Fibroblast of lung (primary cell): ENCODE measurements around the gene DIAPH3. TPM values are rescaled to one million over a fixed set of nuclear protein-coding genes. Genes with fewer than 3 reads are reported as not detected.
A peak's percentile ranks its signal among the peaks of the same experiment; 100 is the strongest.

Experiments used
- DNase-seq, 2 donors: peaks; one replicate each; pipeline versions ENCODE4 v3.0.0 to v3.0.0-alpha.2; 2010; ENCODE audit warnings: low read depth in 2 of 2
- H2AFZ ChIP-seq: 2 replicates; pipeline ENCODE4 v1.5.1; 2012; ENCODE audit warnings: low read length, control low read depth, inconsistent platforms
- H3K27ac ChIP-seq: 2 replicates; pipeline ENCODE4 v1.5.1; 2011; ENCODE audit warnings: low read length, control low read depth; ENCODE audit not compliant: insufficient read depth
- H3K27me3 ChIP-seq: 2 replicates; pipeline ENCODE4 v1.5.1; 2011; ENCODE audit warnings: mild to moderate bottlenecking, low read length; ENCODE audit not compliant: control insufficient read depth, insufficient read depth
- H3K36me3 ChIP-seq: 2 replicates; pipeline ENCODE4 v1.5.1; 2011; ENCODE audit warnings: low read length; ENCODE audit not compliant: control insufficient read depth, insufficient read depth
- H3K4me1 ChIP-seq: 2 replicates; pipeline ENCODE4 v1.5.1; 2011; ENCODE audit warnings: low read length; ENCODE audit not compliant: control insufficient read depth, insufficient read depth; ENCODE audit errors: extremely low read depth
- H3K4me2 ChIP-seq: 2 replicates; pipeline ENCODE4 v1.5.1; 2011; ENCODE audit warnings: low read length, control low read depth; ENCODE audit not compliant: insufficient read depth; ENCODE audit errors: extremely low read depth
- H3K4me3 ChIP-seq, 4 experiments: fragments of 200-600 bp in 1 of 4; sonication (generic) in 1 of 4; replicated peaks in 1 of 4; 2 replicates each; pipeline ENCODE4 v1.5.1; 2011 to 2016; ENCODE audit warnings: low read length in 4 of 4, low read depth in 3 of 4, mild to moderate bottlenecking in 3 of 4, control low read depth in 2 of 4, inconsistent platforms in 1 of 4, mixed read lengths in 1 of 4; ENCODE audit not compliant: insufficient read depth in 1 of 4; ENCODE audit errors: control extremely low read depth in 1 of 4
- H3K79me2 ChIP-seq: 2 replicates; pipeline ENCODE4 v1.5.1; 2012; ENCODE audit warnings: mild to moderate bottlenecking, low read length, inconsistent platforms; ENCODE audit not compliant: control insufficient read depth, insufficient read depth
- H3K9ac ChIP-seq: 2 replicates; pipeline ENCODE4 v1.5.1; 2011; ENCODE audit warnings: mild to moderate bottlenecking, low read length, control low read depth; ENCODE audit not compliant: insufficient read depth
- H3K9me3 ChIP-seq: 2 replicates; pipeline ENCODE4 v1.5.1; 2012; ENCODE audit warnings: low read depth, low read length; ENCODE audit not compliant: control insufficient read depth, insufficient read depth
- H4K20me1 ChIP-seq: 2 replicates; pipeline ENCODE4 v1.5.1; 2011; ENCODE audit warnings: low read length; ENCODE audit not compliant: control insufficient read depth, insufficient read depth; ENCODE audit errors: extremely low read depth
- CTCF ChIP-seq, 2 donors: IDR thresholded peaks in 1 of 2; conservative IDR thresholded peaks in 1 of 2; 1 replicate in 1 of 2; 2 replicates in 1 of 2; pipeline ENCODE4 v1.5.1; 2011 to 2012; ENCODE audit warnings: low read length in 2 of 2, control low read depth in 1 of 2, inconsistent platforms in 1 of 2, low read depth in 1 of 2, mild to moderate bottlenecking in 1 of 2
- EZH2 ChIP-seq: IDR thresholded peaks from 2 replicates; pipeline ENCODE4 v1.5.1; 2012; ENCODE audit warnings: low read length, control low read depth, mild to moderate bottlenecking; ENCODE audit errors: missing control alignments
- polyA plus RNA-seq, 2 donors: library from polyadenylated mRNA; depleted of rRNA in 1 of 2; stranded (reverse) in 1 of 2; unstranded in 1 of 2; fragments of >200 nt; gene quantifications; 2 replicates each; pipeline ENCODE4 v1.2.1, GENCODE V29; 2011 to 2012; ENCODE audit warnings: missing spikeins in 1 of 2
- total RNA-seq: library from RNA; depleted of rRNA; stranded (reverse); fragments of >200 nt; gene quantifications from 2 replicates; pipeline ENCODE4 v1.2.1, GENCODE V29; 2014

The DIAPH3 gene
- total and polyA plus RNA-seq, 2 donors (not counting 1 experiment from before 2014, with no cell fraction given): 5.9 to 10.9 TPM

GRCh38 chr13:60000976-60001375 lies 162.8 kb downstream of the DIAPH3 start:
- H3K4me3 ChIP-seq: no peak overlapping the region
- H3K9ac ChIP-seq: no peak overlapping the region
- no peak for TF ChIP-seq EZH2
- TF ChIP-seq CTCF (conservative IDR thresholded peaks at IDR 0.05 in 1 of 2, IDR thresholded peaks at IDR 0.05 in 1 of 2; ENCODE audit: low read depth in 1 of 2, low read length in 2 of 2): no peak
- no peaks in the 10 kb centered on the region for H3K27me3 ChIP-seq
- no peaks in the 10 kb centered on the region for H4K20me1 ChIP-seq
- no peaks in the 10 kb centered on the region for H3K4me1 ChIP-seq
- H3K27ac ChIP-seq: no peak overlapping the region
- H3K4me2 ChIP-seq: no peak overlapping the region
- no peak overlapping the region for H2AFZ ChIP-seq
- no peaks in the 10 kb centered on the region for H3K79me2 ChIP-seq
- H3K9me3 ChIP-seq: no peaks in the 10 kb centered on the region
- H3K36me3 ChIP-seq: no peaks in the 10 kb centered on the region
- no peak for DNase-seq

GRCh38 chr13:60000081-60000480 lies 163.6 kb downstream of the DIAPH3 start:
- no peaks in the 10 kb centered on the region for H3K4me1 ChIP-seq
- no peak overlapping the region for H3K4me2 ChIP-seq
- H3K36me3 ChIP-seq: no peaks in the 10 kb centered on the region
- no peaks in the 10 kb centered on the region for H3K9me3 ChIP-seq
- TF ChIP-seq EZH2: no peak
- no peak for TF ChIP-seq CTCF (conservative IDR thresholded peaks at IDR 0.05 in 1 of 2, IDR thresholded peaks at IDR 0.05 in 1 of 2; ENCODE audit: low read depth in 1 of 2, low read length in 2 of 2)
- H3K4me3 ChIP-seq: no peak overlapping the region
- peak in 1 of 2 donors; percentile 28 for DNase-seq
- no peaks in the 10 kb centered on the region for H4K20me1 ChIP-seq
- H3K27ac ChIP-seq: no peak overlapping the region
- no peaks in the 10 kb centered on the region for H3K79me2 ChIP-seq
- no peaks in the 10 kb centered on the region for H3K27me3 ChIP-seq
- no peak overlapping the region for H3K9ac ChIP-seq
- H2AFZ ChIP-seq: no peak overlapping the region

GRCh38 chr13:59997976-59998375 lies 165.8 kb downstream of the DIAPH3 start:
- Histone ChIP-seq H3K9me3 (no peaks in the 10 kb centered on the region), H3K4me2 (no peak overlapping the region), H3K27ac (no peak overlapping the region), H3K27me3 (no peaks in the 10 kb centered on the region), H3K4me1 (no peaks in the 10 kb centered on the region), H3K4me3 (no peak overlapping the region), H4K20me1 (no peaks in the 10 kb centered on the region), H3K79me2 (no peaks in the 10 kb centered on the region), H3K36me3 (no peaks in the 10 kb centered on the region), H2AFZ (no peak overlapping the region), H3K9ac (no peak overlapping the region)
- DNase-seq: no peak
- no peak for TF ChIP-seq EZH2
- no peak for TF ChIP-seq CTCF (conservative IDR thresholded peaks at IDR 0.05 in 1 of 2, IDR thresholded peaks at IDR 0.05 in 1 of 2; ENCODE audit: low read depth in 1 of 2, low read length in 2 of 2)
